ENCODE data around the gene TLX2. TPM values are rescaled to one million over a fixed set of nuclear protein-coding genes. Genes with fewer than 3 reads are reported as not detected.
A peak's percentile ranks its signal among the peaks of the same experiment; 100 is the strongest.

The TLX2 gene
- total and polyA plus RNA-seq, 2 of the 4 experiments (the other 2 are of a cell fraction): not detected

- H3K14ac ChIP-seq (replicated peaks; ENCODE audit: low read depth, low read length): no peak overlapping the region
- peak overlapping the region; percentile 61; the same call in 1 of the 3 replicates for H2BK15ac ChIP-seq (ENCODE audit: low read depth, low read length)
- H4K8ac ChIP-seq (ENCODE audit: low read depth in 2 of 2, low read length in 2 of 2): peak overlapping the region in 1 of 2 experiments; percentile 70; a peak in 2 of 4 replicates
- H4K5ac ChIP-seq (ENCODE audit: low read depth, low read length): no peak overlapping the region
- peaks cover 9% of the 10 kb centered on the region; the same call in 1 of the 2 replicates for H3K9me1 ChIP-seq (ENCODE audit: insufficient read depth, low read length)
- H3K23ac ChIP-seq (ENCODE audit: low read depth, low read length): no peak overlapping the region
- in situ Hi-C loops (cut with MboI; ENCODE audit: low sequenced_read_pairs) (loop anchor here (25.0 kb wide), 1 partner anchor 373 kb away; no protein-coding TSS in a partner anchor), intact Hi-C loops (cut with micrococcal nuclease) (no loop called here), dilution Hi-C loops (cut with HindIII; ENCODE audit: low sequenced_read_pairs, unreplicated experiment) (no loop called here)
- WGBS, 2 experiments (ENCODE audit: extremely low coverage in 2 of 2, insufficient read length in 1 of 2): 93% methylated on average over 3 of the region's 9 CpGs; no CpG with 5 or more reads in 1 of the 2 experiments
- peak overlapping the region; percentile 3; the same call in 1 of the 2 replicates for H2BK120ac ChIP-seq (ENCODE audit: low read depth, low read length)
- no peak for ATAC-seq (ENCODE audit: low read depth)
- no TSS peak for BruUV-seq (replicated peaks)
- H3K9me3 ChIP-seq (ENCODE audit: control insufficient read depth, insufficient read depth, low read length): no peaks in the 10 kb centered on the region
- H3K4me1 ChIP-seq (ENCODE audit: control insufficient read depth, insufficient read depth, low read length): peaks cover 5% of the 10 kb centered on the region; the same call in 1 of the 2 replicates
- peak overlapping the region; percentile 61; the same call in 1 of the 2 replicates for H2AK5ac ChIP-seq (ENCODE audit: low read depth, low read length)
- POLR2A ChIA-PET (ENCODE audit: unreplicated experiment): no interaction called here
- CTCF ChIA-PET: interaction anchor here (0.5 kb wide), 1 partner anchor 12 kb away, joined by 3 read pairs; no protein-coding TSS in a partner anchor
- peaks cover 15 to 43% of the 10 kb centered on the region in 2 experiments for H3K79me1 ChIP-seq (ENCODE audit: low read depth in 1 of 2, low read length in 2 of 2)
- peak overlapping the region; percentile 55; the same call in 1 of the 2 replicates for H3K4me2 ChIP-seq (ENCODE audit: low read depth, low read length)
- no peak overlapping the region for H2AK9ac ChIP-seq (replicated peaks; ENCODE audit: low read depth, low read length, poor library complexity)
- no peak overlapping the region for H3K9ac ChIP-seq (ENCODE audit: low read depth, low read length)
- H4K91ac ChIP-seq (ENCODE audit: insufficient read depth, low read depth, low read length): 0 out of 2 replicates have a peak overlapping the region, but pooled peaks have one; percentile 26
- no peak for TF ChIP-seq CHD1 (IDR thresholded peaks at IDR 0.05; ENCODE audit: low read depth, low read length)
- TF ChIP-seq RAD21 (IDR thresholded peaks at IDR 0.05; ENCODE audit: low read length): no peak
- no peak for TF ChIP-seq RCOR1 (IDR thresholded peaks at IDR 0.05; ENCODE audit: insufficient replicate concordance, low read length)
- TF ChIP-seq POLR2A (IDR thresholded peaks at IDR 0.05; ENCODE audit: low read depth, low read length): no peak
- TF ChIP-seq MXI1 (IDR thresholded peaks at IDR 0.05; ENCODE audit: borderline replicate concordance, low read depth, low read length): no peak
- TF ChIP-seq NFE2L2 (IDR thresholded peaks at IDR 0.05; ENCODE audit: low read depth, low read length): no peak
- TF ChIP-seq CEBPB (IDR thresholded peaks at IDR 0.05; ENCODE audit: low read depth, low read length): no peak
- TF ChIP-seq CTCF (conservative IDR thresholded peaks at IDR 0.05; ENCODE audit: low read depth, low read length): no peak
- TF ChIP-seq RFX5 (IDR thresholded peaks at IDR 0.05; ENCODE audit: low read depth, low read length): no peak
- no peak for TF ChIP-seq FOS (IDR thresholded peaks at IDR 0.05; ENCODE audit: low read depth, low read length)
- TF ChIP-seq BHLHE40 (IDR thresholded peaks at IDR 0.05; ENCODE audit: low read depth, low read length): no peak
- TF ChIP-seq ELK1 (IDR thresholded peaks at IDR 0.05; ENCODE audit: borderline replicate concordance, low read depth, low read length): no peak
- TF ChIP-seq MAZ (IDR thresholded peaks at IDR 0.05; ENCODE audit: borderline replicate concordance, low read depth, low read length): no peak
- TF ChIP-seq MAFK (IDR thresholded peaks at IDR 0.05; ENCODE audit: low read depth, low read length): no peak
- TF ChIP-seq SMC3 (IDR thresholded peaks at IDR 0.05; ENCODE audit: low read depth, low read length): no peak
- H3K56ac ChIP-seq (ENCODE audit: extremely low read depth, insufficient read depth, low read length): no peak overlapping the region
- H3K36me3 ChIP-seq (ENCODE audit: control insufficient read depth, insufficient read depth, low read length): peaks cover 43% of the 10 kb centered on the region
- DNase-seq: no peak
- 0 out of 2 replicates have a peak overlapping the region, but pooled peaks have one; percentile 25 for H3K4ac ChIP-seq (ENCODE audit: low read depth, low read length)
- H2AFZ ChIP-seq (replicated peaks; ENCODE audit: low read length, poor library complexity): no peak overlapping the region
- peak overlapping the region; percentile 38; the same call in 1 of the 2 replicates for H3K27ac ChIP-seq (ENCODE audit: insufficient read depth, low read length)
- H4K20me1 ChIP-seq (ENCODE audit: insufficient read depth, low read length): no peaks in the 10 kb centered on the region; the same call in 1 of the 2 replicates
- peak overlapping the region; percentile 24; the same call in 1 of the 2 replicates for H2BK20ac ChIP-seq (ENCODE audit: low read depth, low read length)
- H3K27me3 ChIP-seq (ENCODE audit: control insufficient read depth, insufficient read depth, low read length): no peaks in the 10 kb centered on the region
- H3K18ac ChIP-seq (ENCODE audit: low read depth, low read length): no peak overlapping the region
- H2BK5ac ChIP-seq (ENCODE audit: low read depth, low read length, poor library complexity, severe bottlenecking): no peak overlapping the region
- no peak overlapping the region for H3K4me3 ChIP-seq (ENCODE audit: insufficient read depth, low read depth, low read length)
Measured at GRCh38 chr2:74488643-74489481, 25.4 kb upstream of the TLX2 start.
